Activated effector memory CD4-positive, alpha-beta T cell treated with anti-CD3 and anti-CD28 coated beads, Interleukin-2, amount 50 U/mL, for 16 hours (primary cell): ENCODE measurements around the gene NEO1.
"Not testable (repeated sequence)": the region's sequence is repeated elsewhere in the genome, so short reads cannot be mapped to it uniquely, and the experiment has no call there.

Experiments used
- DNase-seq: peaks from one replicate; pipeline ENCODE4 v3.0.0-alpha.2; 2020

NEO1 gene

GRCh38 chr15:73141216-73141900 is 89.1 kb downstream of the NEO1 start:
- no peak for DNase-seq

GRCh38 chr15:73142802-73143762 is 90.8 kb downstream of the NEO1 start:
- no peak for DNase-seq

GRCh38 chr15:73143763-73144155 is 91.5 kb downstream of the NEO1 start:
- DNase-seq = no peak

GRCh38 chr15:73146419-73146818 is 94.2 kb downstream of the NEO1 start:
- DNase-seq = no peak

GRCh38 chr15:73150831-73151230 is 98.6 kb downstream of the NEO1 start:
- DNase-seq = no peak

- DNase-seq = no peak
Measured at GRCh38 chr15:73153024-73153423, 100.8 kb downstream of the NEO1 start.

GRCh38 chr15:73153447-73153846 is 101.2 kb downstream of the NEO1 start:
- DNase-seq = no peak

- no peak for DNase-seq
Measured at GRCh38 chr15:73156431-73157191, 104.3 kb downstream of the NEO1 start.

GRCh38 chr15:73161546-73161945 is 109.3 kb downstream of the NEO1 start:
- DNase-seq = no peak

GRCh38 chr15:73165435-73165834 is 113.2 kb downstream of the NEO1 start:
- DNase-seq = no peak

- no peak for DNase-seq
Measured at GRCh38 chr15:73165844-73166243, 113.6 kb downstream of the NEO1 start.

- DNase-seq = not testable (repeated sequence)
Measured at GRCh38 chr15:73166711-73167110, 114.4 kb downstream of the NEO1 start.

GRCh38 chr15:73168487-73168886 is 116.2 kb downstream of the NEO1 start:
- no peak for DNase-seq

GRCh38 chr15:73171711-73172110 is 119.4 kb downstream of the NEO1 start:
- no peak for DNase-seq

GRCh38 chr15:73172508-73172907 is 120.2 kb downstream of the NEO1 start:
- no peak for DNase-seq

GRCh38 chr15:73174171-73174570 is 121.9 kb downstream of the NEO1 start:
- no peak for DNase-seq

GRCh38 chr15:73175382-73175781 is 123.1 kb downstream of the NEO1 start:
- no peak for DNase-seq

- no peak for DNase-seq
Measured at GRCh38 chr15:73176598-73176997, 124.3 kb downstream of the NEO1 start.

GRCh38 chr15:73183071-73183470 is 130.8 kb downstream of the NEO1 start:
- DNase-seq = no peak

GRCh38 chr15:73190189-73190601 is 137.9 kb downstream of the NEO1 start:
- no peak for DNase-seq

GRCh38 chr15:73195166-73195565 is 142.9 kb downstream of the NEO1 start:
- no peak for DNase-seq

GRCh38 chr15:73196113-73196512 is 143.8 kb downstream of the NEO1 start:
- no peak for DNase-seq

- no peak for DNase-seq
Measured at GRCh38 chr15:73200339-73200738, 148.1 kb downstream of the NEO1 start.
